Activated T-helper 2 cell treated with anti-CD3 and anti-CD28 coated beads, Interferon-gamma antibody, Interleukin-2, Interleukin-4, amounts not matched to agents 10 μg/mL and 5 μg/mL and 100 μg/mL, durations not matched to agents 14 hours and 24 hours and 36 hours (primary cell): Measurements from ENCODE around the gene APOBEC4. TPM values are rescaled to one million over a fixed set of nuclear protein-coding genes. Genes with fewer than 3 reads are reported as not detected.
A peak's percentile ranks its signal among the peaks of the same experiment; 100 is the strongest.

Source experiments
- DNase-seq: peaks from one replicate; pipeline ENCODE4 v3.0.0; 2021; ENCODE audit warnings: low spot score
- H3K27ac Mint-ChIP-seq: one replicate; pipeline ENCODE4 v1.8.0; 2021; ENCODE audit warnings: mixed read lengths
- H3K27me3 Mint-ChIP-seq: one replicate; pipeline ENCODE4 v1.8.0; 2021; ENCODE audit warnings: low read depth, mixed read lengths
- H3K36me3 Mint-ChIP-seq: one replicate; pipeline ENCODE4 v1.8.0; 2021; ENCODE audit warnings: low read depth, mixed read lengths
- H3K4me1 Mint-ChIP-seq: one replicate; pipeline ENCODE4 v1.8.0; 2021; ENCODE audit warnings: low read depth, mixed read lengths
- H3K4me3 Mint-ChIP-seq: one replicate; pipeline ENCODE4 v1.8.0; 2021; ENCODE audit warnings: low read depth, mild to moderate bottlenecking, moderate library complexity, mixed read lengths
- H3K9me3 Mint-ChIP-seq: one replicate; pipeline ENCODE4 v1.8.0; 2021; ENCODE audit warnings: mixed read lengths
- intact Hi-C: fragments of 100-400 bp; cut with micrococcal nuclease; formaldehyde crosslinking; loops from one replicate; pipeline ENCODE4 v1.15.1; 2023
- total RNA-seq: library from RNA; stranded (reverse); gene quantifications from 2 replicates; pipeline ENCODE4 v1.2.3, GENCODE V29; 2022

The APOBEC4 gene
- total RNA-seq, 1 donor from 2014 or later, result not detected

DNA sequence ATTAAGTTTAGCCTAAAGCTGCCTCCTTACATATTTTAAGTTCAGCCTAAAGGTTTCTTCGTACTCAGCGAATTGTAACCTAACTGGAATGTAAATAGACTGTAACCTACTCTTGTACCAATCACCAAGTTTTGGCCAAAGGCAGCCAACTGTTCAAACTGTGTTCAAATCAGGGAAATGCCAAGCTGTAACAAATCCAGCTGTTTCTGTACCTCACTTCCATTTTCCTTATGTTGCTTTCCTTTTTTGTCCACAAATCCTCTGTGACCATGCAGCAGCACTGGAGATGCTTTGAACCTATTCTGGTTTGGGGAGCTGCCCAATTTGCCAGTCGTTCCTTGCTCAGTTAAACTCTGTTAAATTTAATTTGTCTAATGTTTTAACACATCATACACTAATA is 3.2 kb upstream of the APOBEC4 start:
- no peak for DNase-seq
- Mint-ChIP-seq H3K9me3 (no peaks in the 10 kb centered on the region), H3K27ac (no peak overlapping the region), H3K36me3 (no peaks in the 10 kb centered on the region), H3K4me3 (no peak overlapping the region), H3K4me1 (peaks cover 34% of the 10 kb centered on the region), H3K27me3 (no peaks in the 10 kb centered on the region)
- intact Hi-C loops, result no loop called here

DNA sequence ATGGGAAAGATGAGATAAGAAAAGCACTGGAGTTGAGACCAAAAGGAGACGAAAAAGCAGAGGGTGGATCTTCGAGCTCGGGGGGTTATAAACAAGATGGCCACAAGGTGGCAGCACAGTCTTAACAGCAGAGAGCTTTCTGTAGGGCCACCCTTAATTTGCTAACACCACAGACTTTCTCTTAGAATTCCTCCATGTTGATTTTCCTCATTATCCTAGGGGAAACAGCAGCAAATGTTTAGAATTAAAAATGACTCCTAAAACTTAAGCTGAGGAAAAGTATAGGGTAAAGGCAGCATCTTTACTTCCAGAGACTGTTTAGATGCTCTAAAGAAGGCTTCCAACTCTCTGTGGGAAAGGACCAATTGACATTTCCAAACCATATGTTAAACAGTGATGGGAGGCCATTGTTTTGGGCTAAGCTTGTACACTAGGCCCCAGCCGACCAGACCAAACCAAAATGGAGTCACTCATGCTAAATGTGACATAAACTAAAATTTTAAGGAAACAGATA is 2.5 kb upstream of the APOBEC4 start:
- no peaks in the 10 kb centered on the region for H3K27me3 Mint-ChIP-seq
- DNase-seq, result peak; percentile 44
- peaks cover 38% of the 10 kb centered on the region for H3K4me1 Mint-ChIP-seq
- intact Hi-C loops, result loop anchor here (1.0 to 2.0 kb wide), 2 partner anchors 29 to 261 kb away; no protein-coding TSS in a partner anchor
- H3K4me3 Mint-ChIP-seq, result no peak overlapping the region
- no peaks in the 10 kb centered on the region for H3K36me3 Mint-ChIP-seq
- no peaks in the 10 kb centered on the region for H3K9me3 Mint-ChIP-seq
- no peak overlapping the region for H3K27ac Mint-ChIP-seq

DNA sequence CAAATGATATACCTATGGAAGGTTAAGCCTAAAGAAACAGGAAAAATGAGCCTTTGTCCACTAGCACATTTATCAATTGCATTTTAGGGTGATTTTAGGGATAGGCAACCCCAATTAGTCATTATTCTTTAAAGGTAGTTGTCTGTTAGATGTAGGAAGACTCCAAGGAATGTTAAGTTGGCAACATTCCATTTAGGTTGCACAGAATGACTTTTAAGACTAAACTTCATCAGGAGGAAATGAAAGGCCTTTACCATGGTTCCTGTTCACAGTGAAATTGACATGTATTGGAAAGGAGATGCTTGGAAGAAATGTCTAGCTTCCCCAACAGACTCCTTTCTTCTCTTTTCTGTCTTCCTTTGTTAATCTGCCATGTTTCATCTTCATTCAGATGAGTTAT is 1.6 kb upstream of the APOBEC4 start:
- H3K27ac Mint-ChIP-seq, result no peak overlapping the region
- H3K9me3 Mint-ChIP-seq, result no peaks in the 10 kb centered on the region
- no peak for DNase-seq
- H3K36me3 Mint-ChIP-seq, result no peaks in the 10 kb centered on the region
- H3K27me3 Mint-ChIP-seq, result no peaks in the 10 kb centered on the region
- H3K4me3 Mint-ChIP-seq, result no peak overlapping the region
- intact Hi-C loops, result loop anchor here (1.0 to 5.0 kb wide), 4 partner anchors 30 to 398 kb away; partner anchors contain the start of gene TSEN15
- peaks cover 38% of the 10 kb centered on the region for H3K4me1 Mint-ChIP-seq

DNA sequence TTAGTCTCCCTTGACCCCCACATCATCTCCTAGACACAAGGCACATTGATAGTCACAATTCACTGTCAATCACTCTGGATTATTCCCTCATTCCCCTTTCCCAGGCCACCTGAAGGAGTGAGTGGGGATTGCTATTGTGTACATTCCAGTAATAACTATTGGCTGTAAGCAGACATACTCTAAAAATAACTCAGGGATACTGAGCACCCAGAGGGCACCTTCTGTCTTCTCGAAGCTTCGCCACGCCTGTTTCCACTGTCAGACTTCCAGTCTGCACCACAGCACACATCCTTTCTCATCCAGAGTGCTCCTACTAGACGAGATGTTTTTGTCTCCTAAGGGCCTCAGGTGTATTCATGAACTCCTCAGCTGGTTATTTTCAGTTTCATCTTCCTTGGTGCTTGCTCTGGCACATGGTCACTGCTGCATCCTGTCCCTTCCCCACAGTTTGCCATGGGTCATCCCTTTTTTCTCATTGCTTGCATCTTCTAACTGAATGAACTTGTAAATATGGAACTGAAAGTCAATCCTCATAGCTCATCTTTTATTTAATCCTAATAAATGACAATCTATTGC is 848 bp upstream of the APOBEC4 start:
- Mint-ChIP-seq H3K9me3 (no peaks in the 10 kb centered on the region), H3K4me1 (peaks cover 38% of the 10 kb centered on the region), H3K27ac (no peak overlapping the region), H3K27me3 (no peaks in the 10 kb centered on the region), H3K36me3 (no peaks in the 10 kb centered on the region), H3K4me3 (no peak overlapping the region)
- intact Hi-C loops, result loop anchor here (2.0 to 5.0 kb wide), 4 partner anchors 31 to 507 kb away; partner anchors contain the start of gene TSEN15
- no peak for DNase-seq

DNA sequence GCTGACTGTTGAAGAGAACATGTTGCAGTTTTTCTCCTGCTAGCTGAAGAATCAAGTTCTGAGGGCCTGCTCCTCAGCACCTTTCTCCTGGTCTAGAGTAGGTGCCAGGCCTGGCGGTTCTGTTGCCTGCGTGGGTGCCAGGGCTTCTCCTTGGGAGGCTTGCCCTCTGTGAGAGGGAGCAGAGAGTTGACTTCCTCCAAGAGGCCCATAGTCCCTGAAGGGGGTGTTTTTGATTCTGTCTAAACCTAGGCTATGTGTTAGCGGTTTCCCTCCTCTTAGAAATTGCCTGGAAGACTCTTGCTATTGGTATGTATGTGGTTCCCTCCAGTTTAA is 312 bp upstream of the APOBEC4 start:
- Mint-ChIP-seq H3K27ac (no peak overlapping the region), H3K27me3 (no peaks in the 10 kb centered on the region), H3K9me3 (no peaks in the 10 kb centered on the region), H3K4me1 (peaks cover 38% of the 10 kb centered on the region), H3K36me3 (no peaks in the 10 kb centered on the region), H3K4me3 (no peak overlapping the region)
- intact Hi-C loops, result loop anchor here (2.0 to 5.0 kb wide), 3 partner anchors 189 to 507 kb away; partner anchors contain the start of gene TSEN15
- DNase-seq, result no peak

DNA sequence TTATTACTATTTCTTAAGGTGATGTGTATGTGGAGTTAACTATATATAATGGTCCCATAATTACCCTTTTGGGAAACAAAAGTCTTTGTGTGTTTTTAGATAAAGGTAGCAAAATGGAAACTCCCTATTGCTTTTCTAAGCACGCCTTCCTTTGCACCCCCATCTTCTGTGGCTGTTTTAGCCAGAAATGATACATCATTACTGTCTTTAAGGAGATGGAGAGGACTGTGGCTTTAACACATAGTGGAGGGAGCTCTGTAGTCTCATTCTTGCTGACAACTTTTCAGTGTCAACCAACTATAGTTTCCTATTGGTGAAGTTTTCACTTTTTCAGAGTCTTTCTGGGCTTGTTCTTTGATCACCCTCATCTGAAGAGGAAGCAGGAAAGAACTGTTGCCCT is 1.0 kb downstream of the APOBEC4 start:
- Mint-ChIP-seq H3K36me3 (no peaks in the 10 kb centered on the region), H3K4me1 (peaks cover 38% of the 10 kb centered on the region), H3K27ac (peak overlapping the region; percentile 77), H3K4me3 (no peak overlapping the region), H3K27me3 (no peaks in the 10 kb centered on the region), H3K9me3 (no peaks in the 10 kb centered on the region)
- intact Hi-C loops, result loop anchor here (1.0 to 5.0 kb wide), 4 partner anchors 19 to 509 kb away; partner anchors contain the start of gene TSEN15
- DNase-seq, result no peak

DNA sequence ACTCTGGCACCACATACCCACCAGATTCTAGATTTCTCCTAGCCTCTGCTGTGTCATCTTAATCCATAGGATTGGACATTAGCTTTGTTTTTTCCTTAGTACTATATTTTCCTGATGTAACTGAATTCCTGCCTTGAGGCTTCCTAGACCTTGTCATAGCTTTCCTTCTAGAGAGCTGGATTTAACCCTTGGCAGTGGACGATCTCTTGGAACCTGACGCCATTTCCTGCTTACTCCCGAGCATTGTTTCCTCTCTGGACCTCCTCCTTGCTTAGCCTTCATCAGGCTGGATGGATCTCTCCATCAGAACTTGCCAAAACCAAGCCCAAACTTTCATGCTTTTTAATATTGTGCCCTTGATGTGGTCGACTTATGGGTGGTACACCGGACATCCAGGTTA is 1.5 kb downstream of the APOBEC4 start:
- Mint-ChIP-seq H3K4me1 (peaks cover 41% of the 10 kb centered on the region), H3K27me3 (no peaks in the 10 kb centered on the region), H3K27ac (peak overlapping the region; percentile 77), H3K36me3 (no peaks in the 10 kb centered on the region), H3K9me3 (no peaks in the 10 kb centered on the region), H3K4me3 (no peak overlapping the region)
- intact Hi-C loops, result loop anchor here (1.0 to 5.0 kb wide), 4 partner anchors 18 to 509 kb away; partner anchors contain the start of gene TSEN15
- no peak for DNase-seq

DNA sequence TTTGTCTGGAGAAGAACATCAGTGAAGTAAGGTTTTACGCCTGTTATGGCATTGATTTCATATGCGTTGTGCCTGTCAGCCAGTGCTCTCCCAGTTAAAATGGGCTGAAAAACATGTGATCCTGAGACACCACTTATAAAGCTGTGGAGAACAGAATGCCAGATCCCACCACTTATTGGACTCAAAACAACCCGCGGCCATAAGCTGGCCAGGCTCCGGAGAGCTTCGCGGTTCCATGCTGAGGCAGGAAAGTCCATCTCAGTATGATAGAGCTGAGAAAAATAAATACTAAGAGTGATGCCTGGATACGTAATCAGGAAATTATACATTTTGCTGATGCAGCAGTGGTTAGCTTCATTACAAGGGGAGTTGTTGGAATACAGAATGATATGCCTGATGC is 5.1 kb downstream of the APOBEC4 start:
- no peak overlapping the region for H3K4me3 Mint-ChIP-seq
- no peaks in the 10 kb centered on the region for H3K9me3 Mint-ChIP-seq
- intact Hi-C loops, result no loop called here
- H3K4me1 Mint-ChIP-seq, result peaks cover 27% of the 10 kb centered on the region
- no peaks in the 10 kb centered on the region for H3K27me3 Mint-ChIP-seq
- no peak overlapping the region for H3K27ac Mint-ChIP-seq
- no peak for DNase-seq
- H3K36me3 Mint-ChIP-seq, result no peaks in the 10 kb centered on the region

DNA sequence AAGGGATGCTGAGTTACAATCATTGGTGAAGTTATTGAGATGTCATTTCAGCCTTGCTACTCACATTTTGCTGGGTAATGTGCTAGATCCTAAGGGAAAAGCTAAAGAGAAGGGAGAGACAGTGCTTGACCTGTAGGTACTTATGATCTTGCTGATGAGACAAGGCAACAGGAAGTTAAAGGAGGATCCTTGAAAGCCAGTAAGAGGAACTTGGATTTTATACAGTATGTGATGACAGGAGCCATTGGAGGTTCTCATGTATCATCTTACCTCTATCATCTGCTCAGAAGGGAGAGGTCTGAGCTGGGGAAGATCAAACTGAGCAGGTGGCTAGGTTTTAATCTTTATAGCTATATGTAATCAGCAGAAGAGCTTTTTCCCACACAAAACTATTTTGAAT is 6.3 kb downstream of the APOBEC4 start:
- H3K36me3 Mint-ChIP-seq, result no peaks in the 10 kb centered on the region
- H3K4me3 Mint-ChIP-seq, result no peak overlapping the region
- no peaks in the 10 kb centered on the region for H3K9me3 Mint-ChIP-seq
- intact Hi-C loops, result loop anchor here (2.0 kb wide), 1 partner anchor 26 kb away; no protein-coding TSS in a partner anchor
- no peak for DNase-seq
- no peaks in the 10 kb centered on the region for H3K27me3 Mint-ChIP-seq
- peaks cover 14% of the 10 kb centered on the region for H3K4me1 Mint-ChIP-seq
- no peak overlapping the region for H3K27ac Mint-ChIP-seq

DNA sequence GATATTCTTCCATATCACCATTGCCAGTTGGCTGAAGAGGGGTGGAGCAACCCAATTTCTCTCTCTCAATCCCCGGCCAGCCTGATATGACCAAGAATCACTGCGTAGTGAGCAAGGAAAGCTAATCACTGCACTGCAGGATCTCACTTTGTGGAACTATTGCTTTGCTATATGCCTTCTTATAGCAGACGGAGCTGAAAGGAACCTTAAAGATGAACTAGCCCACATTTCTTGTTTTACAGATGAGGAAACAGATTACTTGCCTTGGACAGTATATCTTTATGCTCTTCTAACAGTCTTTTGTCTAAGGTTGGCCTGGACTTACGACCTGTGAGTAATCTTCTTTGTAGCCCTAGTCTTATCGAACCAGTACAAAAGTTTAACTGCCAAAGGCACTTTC is 7.6 kb downstream of the APOBEC4 start:
- Mint-ChIP-seq H3K4me1 (peaks cover 5% of the 10 kb centered on the region), H3K36me3 (no peaks in the 10 kb centered on the region), H3K9me3 (no peaks in the 10 kb centered on the region), H3K27ac (no peak overlapping the region), H3K27me3 (peaks cover 3% of the 10 kb centered on the region), H3K4me3 (no peak overlapping the region)
- no peak for DNase-seq
- intact Hi-C loops, result no loop called here

DNA sequence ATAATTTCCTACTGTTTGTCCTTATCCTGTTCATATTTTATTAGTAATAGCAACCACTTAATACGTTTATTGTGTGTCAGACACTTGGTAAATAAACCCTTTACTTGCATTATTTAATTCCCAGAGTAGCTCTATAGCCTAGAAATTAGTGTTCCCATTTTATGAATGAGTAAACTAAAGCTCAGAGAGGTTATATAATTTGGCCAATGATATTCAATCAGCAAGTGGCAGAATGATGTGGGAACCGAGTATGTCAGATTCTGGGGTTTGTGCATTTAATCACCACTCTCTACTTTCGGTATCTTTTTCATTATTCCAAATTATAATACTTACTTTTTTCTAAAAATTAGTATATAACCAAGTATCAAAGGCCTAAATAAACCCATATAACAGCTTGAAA is 10.9 kb downstream of the APOBEC4 start:
- H3K9me3 Mint-ChIP-seq, result no peaks in the 10 kb centered on the region
- intact Hi-C loops, result no loop called here
- peaks cover 10% of the 10 kb centered on the region for H3K27me3 Mint-ChIP-seq
- no peak overlapping the region for H3K27ac Mint-ChIP-seq
- peaks cover 7% of the 10 kb centered on the region for H3K4me1 Mint-ChIP-seq
- H3K4me3 Mint-ChIP-seq, result no peak overlapping the region
- no peak for DNase-seq
- H3K36me3 Mint-ChIP-seq, result no peaks in the 10 kb centered on the region

DNA sequence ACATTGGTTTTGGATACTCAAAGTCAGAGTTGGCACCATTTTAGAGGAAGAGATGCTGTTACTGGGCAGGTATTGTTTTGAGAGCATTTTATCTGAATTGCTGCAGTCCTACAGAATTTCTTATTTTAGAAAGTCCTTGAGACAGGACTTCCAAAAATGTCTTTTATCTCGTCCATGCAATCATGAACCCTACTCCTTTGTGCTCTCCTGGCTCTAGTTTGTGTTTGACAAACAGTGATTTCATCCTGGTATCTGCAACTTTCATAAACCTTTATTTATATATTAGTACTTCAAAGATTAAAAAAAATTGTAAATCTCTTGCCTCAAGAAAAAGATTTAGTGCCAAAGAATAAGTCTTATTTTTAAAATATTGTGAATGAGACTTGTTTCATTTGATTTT is 12.9 kb downstream of the APOBEC4 start:
- H3K9me3 Mint-ChIP-seq, result no peaks in the 10 kb centered on the region
- intact Hi-C loops, result no loop called here
- DNase-seq, result no peak
- no peak overlapping the region for H3K27ac Mint-ChIP-seq
- peaks cover 13% of the 10 kb centered on the region for H3K4me1 Mint-ChIP-seq
- peaks cover 14% of the 10 kb centered on the region for H3K27me3 Mint-ChIP-seq
- H3K36me3 Mint-ChIP-seq, result peaks cover 3% of the 10 kb centered on the region
- H3K4me3 Mint-ChIP-seq, result no peak overlapping the region

DNA sequence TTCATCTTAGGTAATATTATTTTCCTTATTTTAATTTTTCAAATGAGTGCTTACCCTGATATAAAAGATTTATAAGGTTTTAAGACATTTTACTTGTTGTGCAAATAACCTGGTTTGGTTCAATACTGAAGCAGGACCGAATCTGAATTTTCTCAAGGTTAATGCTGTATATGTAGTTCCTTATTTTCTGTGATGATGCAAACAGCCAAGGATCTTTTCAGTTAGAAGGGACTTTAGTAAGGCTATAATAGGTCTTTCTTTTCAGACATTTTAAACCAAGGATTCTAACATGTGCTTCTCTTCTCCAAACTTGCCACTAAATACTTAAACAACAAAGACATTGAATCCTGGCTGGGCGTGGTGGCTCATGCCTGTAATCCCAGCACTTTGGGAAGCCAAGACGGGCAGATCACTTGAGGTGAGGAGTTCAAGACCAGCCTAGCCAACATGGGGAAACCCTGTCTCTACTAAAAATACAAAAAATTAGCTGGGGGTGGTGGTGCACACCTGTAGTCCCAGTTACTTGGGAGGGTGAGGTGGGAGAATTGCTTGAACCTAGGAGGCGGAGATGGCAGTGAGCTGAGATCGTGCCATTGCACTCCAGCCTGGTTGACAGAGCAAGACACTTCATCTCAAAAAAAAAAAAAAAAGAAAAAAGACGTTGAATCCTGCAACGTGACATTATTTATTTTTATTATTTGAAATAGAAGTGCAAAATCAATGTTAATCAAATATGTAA is 14.3 kb downstream of the APOBEC4 start:
- H3K9me3 Mint-ChIP-seq, result no peaks in the 10 kb centered on the region
- H3K36me3 Mint-ChIP-seq, result peaks cover 7% of the 10 kb centered on the region
- H3K4me1 Mint-ChIP-seq, result peaks cover 14% of the 10 kb centered on the region
- peaks cover 14% of the 10 kb centered on the region for H3K27me3 Mint-ChIP-seq
- no peak for DNase-seq
- no peak overlapping the region for H3K4me3 Mint-ChIP-seq
- intact Hi-C loops, result loop anchor here (5.0 to 10.0 kb wide), 5 partner anchors 396 to 1116 kb away; partner anchors contain the start of genes COLGALT2, EDEM3 and TSEN15
- no peak overlapping the region for H3K27ac Mint-ChIP-seq
